ENCODE data around the gene FILIP1L. TPM values are rescaled to one million over a fixed set of nuclear protein-coding genes. Genes with fewer than 3 reads are reported as not detected.

FILIP1L gene
- total RNA-seq, 2 donors from 2014 or later = 270 to 279 TPM

GRCh38 chr3:100081311-100081710 is 33.0 kb downstream of the FILIP1L start:
- Histone ChIP-seq H3K27ac (peak overlapping the region; percentile 89 to 90), H3K4me3 (no peak overlapping the region), H3K4me1 (ENCODE audit: control insufficient read depth in 1 of 2, low read depth in 2 of 2) (peaks cover 24 to 58% of the 10 kb centered on the region in 2 donors), H3K36me3 (no peaks in the 10 kb centered on the region), H3K27me3 (replicated peaks; ENCODE audit: insufficient read depth) (no peaks in the 10 kb centered on the region), H3K9me3 (no peaks in the 10 kb centered on the region)
- ATAC-seq (ENCODE audit: insufficient number of reproducible peaks, low FRiP score, low read depth) = no peak
- no peak for TF ChIP-seq CTCF (IDR thresholded peaks at IDR 0.05)
- no peak for DNase-seq (ENCODE audit: low spot score)

- Histone ChIP-seq H3K27ac (peak overlapping the region; percentile 89 to 90), H3K36me3 (no peaks in the 10 kb centered on the region), H3K4me1 (ENCODE audit: control insufficient read depth in 1 of 2, low read depth in 2 of 2) (peaks cover 23 to 58% of the 10 kb centered on the region in 2 donors), H3K4me3 (no peak overlapping the region), H3K9me3 (no peaks in the 10 kb centered on the region), H3K27me3 (replicated peaks; ENCODE audit: insufficient read depth) (no peaks in the 10 kb centered on the region)
- no peak for TF ChIP-seq CTCF (IDR thresholded peaks at IDR 0.05)
- ATAC-seq (ENCODE audit: insufficient number of reproducible peaks, low FRiP score, low read depth) (peak; percentile 66), DNase-seq (ENCODE audit: low spot score) (no peak)
Observed at GRCh38 chr3:100080573-100080972, 33.7 kb downstream of the FILIP1L start.

- Histone ChIP-seq H3K27ac (peak overlapping the region in 1 of 2 donors; percentile 90), H3K27me3 (replicated peaks; ENCODE audit: insufficient read depth) (no peaks in the 10 kb centered on the region), H3K4me1 (ENCODE audit: control insufficient read depth in 1 of 2, low read depth in 2 of 2) (peaks cover 23 to 62% of the 10 kb centered on the region in 2 donors), H3K9me3 (no peaks in the 10 kb centered on the region), H3K36me3 (no peaks in the 10 kb centered on the region), H3K4me3 (no peak overlapping the region)
- DNase-seq (ENCODE audit: low spot score) (no peak), ATAC-seq (ENCODE audit: insufficient number of reproducible peaks, low FRiP score, low read depth) (no peak)
- TF ChIP-seq CTCF (IDR thresholded peaks at IDR 0.05) = no peak
Observed at GRCh38 chr3:100079328-100079727, 35.0 kb downstream of the FILIP1L start.

GRCh38 chr3:100076731-100077529 is 37.4 kb downstream of the FILIP1L start:
- DNase-seq (ENCODE audit: low spot score) (no peak), ATAC-seq (ENCODE audit: insufficient number of reproducible peaks, low FRiP score, low read depth) (no peak)
- Histone ChIP-seq H3K27ac (peak overlapping the region; percentile 31 to 50), H3K4me1 (ENCODE audit: control insufficient read depth in 1 of 2, low read depth in 2 of 2) (peaks cover 22 to 67% of the 10 kb centered on the region in 2 donors), H3K36me3 (no peaks in the 10 kb centered on the region), H3K9me3 (no peaks in the 10 kb centered on the region), H3K4me3 (no peak overlapping the region), H3K27me3 (replicated peaks; ENCODE audit: insufficient read depth) (no peaks in the 10 kb centered on the region)
- TF ChIP-seq CTCF (IDR thresholded peaks at IDR 0.05) = no peak

- Histone ChIP-seq H3K9me3 (no peaks in the 10 kb centered on the region), H3K27me3 (replicated peaks; ENCODE audit: insufficient read depth) (no peaks in the 10 kb centered on the region), H3K4me3 (no peak overlapping the region), H3K4me1 (ENCODE audit: control insufficient read depth in 1 of 2, low read depth in 2 of 2) (peaks cover 18 to 62% of the 10 kb centered on the region in 2 donors), H3K27ac (peak overlapping the region in 1 of 2 donors; percentile 50), H3K36me3 (no peaks in the 10 kb centered on the region)
- ATAC-seq (ENCODE audit: insufficient number of reproducible peaks, low FRiP score, low read depth) (no peak), DNase-seq (ENCODE audit: low spot score) (no peak)
- TF ChIP-seq CTCF (IDR thresholded peaks at IDR 0.05) = no peak
Observed at GRCh38 chr3:100075851-100076730, 38.2 kb downstream of the FILIP1L start.
